Glomerular visceral epithelial cell (primary cell): ENCODE measurements around the gene LCAT.

Experiments
- DNase-seq: peaks from one replicate; pipeline ENCODE4 v3.0.0-alpha.2; 2016; ENCODE audit errors: extremely low spot score

Gene LCAT

GRCh38 chr16:67909056-67909742 is 34.7 kb downstream of the LCAT start:
- no peak for DNase-seq

- no peak for DNase-seq
Measured at GRCh38 chr16:67907397-67908180, 36.3 kb downstream of the LCAT start.

- no peak for DNase-seq
Measured at GRCh38 chr16:67902831-67903230, 41.1 kb downstream of the LCAT start.

GRCh38 chr16:67901734-67902133 is 42.2 kb downstream of the LCAT start:
- no peak for DNase-seq

GRCh38 chr16:67897231-67897630 is 46.7 kb downstream of the LCAT start:
- no peak for DNase-seq

GRCh38 chr16:67893743-67894399 is 50.0 kb downstream of the LCAT start:
- peak; percentile 20 for DNase-seq

GRCh38 chr16:67892899-67893742 is 50.8 kb downstream of the LCAT start, which contains the start of gene PSKH1:
TSS of gene PSKH1 (plus strand) at chr16:67893254. CDS start at chr16:67908750, 15,496 bp downstream.
- DNase-seq: peak; percentile 94

- no peak for DNase-seq
Measured at GRCh38 chr16:67892375-67892774, 51.5 kb downstream of the LCAT start.
